Stimulated activated CD4-positive, alpha-beta T cell treated with anti-CD3 and anti-CD28 coated beads, Interleukin-2, amount 100 ng/mL, for 4 hours (primary cell): ENCODE measurements around the gene FEN1.

Source experiments
- DNase-seq: peaks from one replicate; pipeline ENCODE4 v3.0.0-alpha.2; 2020; ENCODE audit warnings: low read depth

The FEN1 gene

DNA sequence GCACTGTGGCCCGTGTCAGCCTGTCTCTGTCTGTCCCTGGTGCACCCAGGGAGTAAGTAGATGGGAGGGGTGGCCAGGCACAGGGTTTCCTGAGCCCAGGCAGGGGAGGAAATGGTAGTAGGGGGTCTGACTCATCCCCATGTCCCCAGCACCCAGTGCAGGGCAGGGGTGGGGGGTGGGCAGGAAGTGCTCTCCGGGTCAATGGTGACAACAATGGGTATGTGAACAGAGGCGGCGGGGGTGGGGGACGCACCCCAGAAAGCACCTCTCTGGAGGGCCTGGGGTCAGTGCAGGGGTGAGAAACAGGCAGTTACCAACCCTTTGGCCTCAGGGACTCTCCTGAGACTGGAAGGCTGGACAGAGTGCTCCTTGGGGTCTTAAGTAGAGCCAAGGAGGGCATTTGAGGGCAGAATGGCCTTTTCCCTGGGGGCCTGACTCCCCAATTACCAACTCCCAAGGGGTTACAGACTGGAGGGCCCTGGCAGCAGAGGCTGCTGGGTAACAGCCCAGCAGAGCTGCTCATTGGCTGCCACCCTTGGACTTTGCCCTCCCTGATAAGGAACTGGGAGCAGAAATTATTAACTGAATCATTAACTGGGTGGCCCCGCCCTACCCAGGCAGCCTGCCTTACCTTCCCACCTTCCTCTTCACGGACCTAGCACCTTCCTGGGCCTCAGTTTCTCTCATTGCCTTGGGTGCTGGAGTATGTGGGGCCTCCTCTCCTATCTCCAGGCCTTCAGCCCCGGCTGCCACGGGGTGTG is 36.1 kb upstream of the FEN1 start:
- DNase-seq, result no peak

DNA sequence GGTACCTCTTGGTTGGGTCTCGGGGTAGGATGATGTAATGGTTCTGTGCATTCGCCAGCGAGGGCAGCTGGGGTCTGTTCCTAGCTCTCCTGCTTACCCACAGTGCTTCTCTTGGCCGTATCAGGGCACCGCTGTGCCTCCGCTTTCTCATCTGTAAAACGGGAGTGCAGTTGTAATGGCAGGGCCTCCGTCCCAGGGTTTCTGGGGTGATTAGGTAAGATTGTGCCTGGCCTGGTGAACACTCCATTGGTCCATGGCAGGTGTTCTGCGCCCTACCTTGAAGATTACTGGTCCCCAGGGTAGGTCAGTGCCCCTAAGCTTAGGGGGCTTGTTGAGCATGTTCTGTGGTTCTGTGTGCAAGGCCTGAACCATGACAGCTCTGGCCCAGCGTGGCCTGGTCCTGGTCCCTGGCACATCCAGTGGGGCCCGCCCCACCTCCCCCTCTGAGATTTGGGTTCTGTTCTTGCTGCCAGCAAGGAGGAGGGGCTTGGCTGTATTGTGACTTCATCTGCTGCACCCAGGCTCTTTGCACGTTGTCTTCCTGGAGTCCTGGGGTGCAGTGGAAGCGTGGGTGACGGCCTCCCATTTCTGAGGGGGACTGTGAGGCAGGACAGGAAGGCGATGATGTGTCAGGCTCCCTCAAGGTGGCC is 35.4 kb upstream of the FEN1 start:
- DNase-seq, result no peak

DNA sequence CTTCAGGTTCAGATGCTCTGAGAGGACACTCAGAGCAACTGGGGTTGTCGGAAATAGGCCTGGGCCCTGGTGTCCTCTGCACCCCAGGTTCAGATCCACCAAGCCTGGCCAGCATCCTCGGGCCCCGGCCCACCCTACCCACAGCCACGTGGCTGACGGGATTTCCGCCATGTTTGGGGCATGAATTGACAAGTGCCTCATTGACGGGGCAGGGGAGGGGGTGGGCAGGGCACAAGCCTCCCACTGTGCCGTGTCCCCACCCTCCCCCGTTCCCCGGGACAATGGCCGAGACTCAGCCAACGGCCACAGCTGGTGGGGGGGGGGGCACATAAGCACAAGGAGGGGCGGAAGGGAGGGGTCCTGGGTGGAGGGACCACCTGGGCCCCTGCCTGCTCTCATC is 31.8 kb upstream of the FEN1 start:
- no peak for DNase-seq

DNA sequence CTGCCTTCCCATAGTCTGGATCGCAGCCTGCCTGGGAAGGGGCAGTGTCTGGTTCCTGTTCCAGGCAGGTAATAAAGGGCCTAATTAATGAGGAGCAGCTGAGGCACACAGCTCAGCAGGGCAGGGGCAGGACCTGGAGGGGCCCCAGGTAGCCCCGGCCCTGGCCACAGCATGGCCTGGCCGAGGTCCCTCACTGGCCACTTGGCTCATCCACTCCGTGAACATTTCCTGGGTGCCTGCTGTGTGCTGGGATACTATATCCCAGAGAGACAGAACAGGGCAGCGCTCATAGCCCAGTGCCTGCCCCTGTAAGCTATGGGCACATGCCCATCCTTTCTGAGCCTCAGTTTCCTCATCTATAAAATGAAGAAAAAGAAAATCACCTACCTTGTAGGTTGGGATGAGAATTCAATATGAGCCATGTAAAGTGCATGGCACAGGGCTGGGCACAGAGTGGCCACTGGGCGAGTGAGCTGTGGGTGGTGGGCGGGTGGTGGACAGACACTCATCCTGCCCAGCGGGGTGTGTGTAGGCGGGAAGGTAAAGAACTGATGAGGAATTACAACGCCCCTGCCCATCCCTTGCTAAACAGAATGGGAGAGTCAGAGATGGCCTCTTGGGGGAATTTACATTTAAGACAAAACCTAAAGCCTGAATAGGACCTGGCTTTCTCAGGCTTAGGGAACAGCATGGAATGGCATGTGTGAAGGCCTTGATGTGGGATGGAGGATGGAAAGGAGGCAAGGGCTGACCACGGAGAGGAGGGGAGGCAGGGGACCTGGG is 31.1 kb upstream of the FEN1 start:
- DNase-seq, result no peak

DNA sequence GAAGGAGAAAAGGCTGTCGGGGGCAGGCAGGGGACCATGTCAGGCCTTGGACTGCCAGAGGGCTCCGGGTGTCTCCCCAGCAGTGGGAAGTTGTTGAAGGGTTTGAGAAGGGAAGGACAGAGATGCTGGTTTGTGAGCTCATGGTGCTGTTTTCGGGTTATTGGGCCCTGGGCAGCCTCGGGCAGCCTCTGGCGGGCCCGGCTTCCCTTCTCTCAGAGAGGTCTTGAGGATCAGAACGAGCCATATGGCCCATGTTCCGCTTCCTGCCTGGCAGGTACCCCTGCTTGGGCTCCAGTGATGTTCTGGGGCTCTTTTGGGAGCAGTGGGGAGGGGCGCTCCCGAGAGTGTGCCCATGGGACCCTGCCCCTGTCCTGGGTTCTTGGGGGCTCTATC is 30.5 kb upstream of the FEN1 start:
- DNase-seq, result no peak

DNA sequence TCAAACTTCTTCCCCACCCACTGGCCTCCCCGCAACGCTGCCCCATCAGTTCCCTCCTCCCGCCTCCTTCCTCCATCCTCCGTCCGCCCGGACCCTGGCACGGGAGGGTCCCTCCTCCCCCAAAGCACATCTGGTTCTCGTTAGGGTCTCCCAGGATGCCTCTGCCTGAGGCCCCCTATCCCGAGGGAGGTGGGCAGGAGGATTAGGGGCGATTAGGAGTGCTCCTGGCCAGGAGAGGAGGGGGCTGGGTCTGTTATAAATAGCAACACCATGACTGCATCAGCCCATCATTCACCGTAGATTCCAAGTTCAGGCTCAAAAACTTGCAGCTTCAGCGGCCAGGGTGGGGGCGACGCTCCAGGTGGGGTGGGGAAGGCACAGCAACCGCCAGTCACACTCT is 29.9 kb upstream of the FEN1 start:
- DNase-seq, result no peak

DNA sequence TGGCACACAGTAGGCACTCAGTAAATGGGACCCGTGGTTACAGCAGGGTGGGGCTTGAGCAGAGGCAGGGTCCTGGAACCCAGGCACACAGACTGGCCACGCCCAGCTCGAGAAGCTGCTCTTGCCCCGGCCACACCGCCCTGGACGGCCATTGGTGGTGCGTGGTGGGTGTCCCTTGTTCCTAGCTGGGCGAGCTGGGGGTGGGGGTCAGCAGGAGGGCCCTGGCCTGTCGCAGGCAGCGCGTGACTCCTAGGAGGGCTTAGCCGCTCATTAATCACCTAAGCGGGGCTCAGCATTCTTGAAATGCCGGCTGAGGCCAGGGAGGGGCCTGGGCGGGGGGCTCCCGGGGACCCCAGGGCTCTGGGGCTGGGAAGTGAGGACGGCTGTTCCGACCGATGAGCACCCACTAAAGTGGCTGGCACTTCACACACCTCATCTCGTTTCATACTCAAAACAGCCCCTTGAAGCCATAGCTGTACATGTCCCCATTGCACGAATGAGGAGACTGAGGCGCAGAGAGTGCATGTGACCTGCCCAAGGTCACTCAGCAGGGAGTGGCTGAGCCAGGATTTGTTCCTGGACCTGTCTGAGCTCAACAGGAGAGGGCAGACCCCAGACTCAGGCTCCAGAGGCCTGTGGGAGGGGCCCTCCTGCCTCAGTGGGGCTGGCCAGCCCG is 28.6 kb upstream of the FEN1 start:
- DNase-seq, result no peak

DNA sequence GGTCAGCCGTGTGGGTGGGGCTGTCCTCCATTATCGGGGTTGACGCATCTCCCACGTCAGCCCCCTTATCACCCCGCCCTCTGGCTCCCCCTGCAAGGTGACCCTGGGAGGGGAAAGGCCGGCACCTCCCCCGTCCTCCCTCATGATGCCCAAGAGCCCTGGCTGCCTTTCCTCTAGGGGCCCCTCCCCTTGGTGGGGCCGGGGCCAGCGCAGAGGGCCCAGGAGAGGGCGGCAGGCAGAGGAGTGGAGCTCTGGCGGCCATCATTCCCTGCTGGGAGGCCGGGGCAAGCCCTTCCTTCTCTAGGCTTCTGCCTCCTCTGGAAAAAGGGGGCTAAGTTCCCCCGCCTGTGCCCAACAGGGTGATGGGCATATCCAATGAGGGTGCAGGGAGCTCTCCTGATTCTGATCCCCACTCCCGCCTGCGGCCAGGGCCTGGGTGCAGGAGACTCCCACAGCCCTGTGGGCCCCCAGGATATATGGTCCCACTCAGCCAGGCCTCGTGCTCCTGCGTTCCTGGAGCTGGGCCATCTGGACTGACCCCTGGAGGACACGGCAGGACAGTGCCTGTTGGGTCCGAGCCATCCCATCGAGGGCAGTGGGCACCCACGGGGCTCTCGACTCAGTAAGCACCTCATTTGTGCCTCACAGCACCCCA is 28.0 kb upstream of the FEN1 start:
- no peak for DNase-seq

DNA sequence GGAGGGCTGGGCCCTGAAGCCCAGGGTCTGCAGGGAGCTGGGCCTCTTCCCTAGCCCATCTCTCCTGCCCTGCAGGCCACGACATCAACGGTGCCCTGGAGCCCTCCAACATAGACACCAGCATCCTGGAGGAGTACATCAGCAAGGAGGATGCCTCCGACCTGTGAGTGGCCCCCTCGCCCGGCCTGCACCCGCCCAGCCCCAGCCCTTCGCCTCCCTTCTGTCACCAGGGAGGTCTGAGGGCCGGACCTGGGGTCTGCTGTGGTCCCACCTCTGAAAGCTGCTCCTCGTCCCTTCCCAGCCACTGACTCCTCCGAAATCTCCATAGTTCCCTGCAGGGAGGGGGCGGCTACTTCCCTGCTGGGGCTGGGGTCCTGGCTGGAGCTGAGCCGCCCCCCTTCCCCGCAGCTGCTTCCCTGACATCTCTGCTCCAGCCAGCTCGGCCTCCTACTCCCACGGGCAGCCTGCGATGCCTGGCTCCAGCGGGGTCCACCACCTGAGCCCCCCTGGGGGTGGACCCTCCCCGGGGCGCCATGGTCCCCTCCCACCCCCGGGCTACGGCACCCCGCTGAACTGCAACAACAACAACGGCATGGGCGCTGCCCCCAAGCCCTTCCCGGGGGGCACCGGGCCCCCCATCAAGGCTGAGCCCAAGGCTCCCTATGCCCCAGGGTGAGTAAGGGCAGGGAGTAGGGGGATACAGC is 27.0 kb upstream of the FEN1 start:
- DNase-seq, result no peak

DNA sequence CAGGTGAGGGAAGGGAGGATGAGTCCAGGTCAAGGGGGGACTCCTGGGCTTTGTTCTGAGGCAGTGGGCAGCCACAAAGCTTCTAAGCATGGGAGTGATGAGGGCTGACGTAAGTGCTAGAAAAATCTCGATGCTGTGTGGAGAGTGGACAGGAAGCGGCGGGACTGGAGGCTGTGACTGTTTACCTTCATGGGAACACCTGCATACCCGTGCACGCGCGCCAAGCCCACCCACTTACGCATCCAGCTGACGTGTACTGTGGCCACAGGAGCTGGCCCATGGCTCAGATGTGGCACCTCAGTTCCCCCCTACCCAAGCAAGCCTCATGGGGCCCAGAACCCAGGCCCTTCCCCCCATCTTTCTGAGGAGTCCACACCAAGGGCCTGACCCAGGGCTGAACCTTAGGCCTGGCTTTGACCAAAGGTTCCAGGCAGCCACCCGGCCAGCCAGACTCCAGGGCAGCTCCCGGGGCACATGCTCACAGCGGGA is 26.3 kb upstream of the FEN1 start:
- DNase-seq, result no peak

DNA sequence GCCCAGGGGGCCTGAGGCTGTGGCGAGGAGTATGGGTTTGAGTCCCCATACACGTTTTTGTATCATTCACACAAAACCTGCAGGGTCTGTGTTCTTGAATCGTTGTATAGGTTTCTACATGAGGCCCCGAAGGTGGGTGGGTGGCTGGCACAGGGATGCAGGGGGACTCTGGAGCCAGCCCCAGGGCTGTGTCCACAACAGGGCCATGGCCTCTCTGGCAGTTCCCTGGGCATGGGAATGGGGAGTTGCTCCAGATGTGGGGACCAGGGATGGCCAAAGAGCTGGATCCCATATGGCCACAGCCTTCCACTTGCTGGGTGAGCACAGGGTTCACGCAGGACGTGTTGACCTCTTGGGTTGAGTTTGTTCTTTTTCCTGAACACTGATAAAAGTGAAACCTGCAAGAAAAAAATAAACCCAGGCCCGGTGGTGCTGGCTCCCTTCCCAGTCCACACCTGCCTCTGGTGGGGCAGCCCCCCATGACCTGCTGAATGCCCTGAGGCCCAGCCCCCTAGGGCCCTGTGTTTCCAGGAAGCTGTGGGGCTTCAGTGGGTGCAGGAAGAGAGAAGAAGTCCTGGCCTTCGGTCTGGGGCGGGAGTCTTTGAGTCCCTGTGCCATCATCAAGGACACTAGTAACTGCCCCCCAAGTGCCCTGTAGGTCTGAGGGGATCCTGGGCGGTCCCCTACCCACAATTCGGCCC is 24.2 kb upstream of the FEN1 start:
- no peak for DNase-seq

DNA sequence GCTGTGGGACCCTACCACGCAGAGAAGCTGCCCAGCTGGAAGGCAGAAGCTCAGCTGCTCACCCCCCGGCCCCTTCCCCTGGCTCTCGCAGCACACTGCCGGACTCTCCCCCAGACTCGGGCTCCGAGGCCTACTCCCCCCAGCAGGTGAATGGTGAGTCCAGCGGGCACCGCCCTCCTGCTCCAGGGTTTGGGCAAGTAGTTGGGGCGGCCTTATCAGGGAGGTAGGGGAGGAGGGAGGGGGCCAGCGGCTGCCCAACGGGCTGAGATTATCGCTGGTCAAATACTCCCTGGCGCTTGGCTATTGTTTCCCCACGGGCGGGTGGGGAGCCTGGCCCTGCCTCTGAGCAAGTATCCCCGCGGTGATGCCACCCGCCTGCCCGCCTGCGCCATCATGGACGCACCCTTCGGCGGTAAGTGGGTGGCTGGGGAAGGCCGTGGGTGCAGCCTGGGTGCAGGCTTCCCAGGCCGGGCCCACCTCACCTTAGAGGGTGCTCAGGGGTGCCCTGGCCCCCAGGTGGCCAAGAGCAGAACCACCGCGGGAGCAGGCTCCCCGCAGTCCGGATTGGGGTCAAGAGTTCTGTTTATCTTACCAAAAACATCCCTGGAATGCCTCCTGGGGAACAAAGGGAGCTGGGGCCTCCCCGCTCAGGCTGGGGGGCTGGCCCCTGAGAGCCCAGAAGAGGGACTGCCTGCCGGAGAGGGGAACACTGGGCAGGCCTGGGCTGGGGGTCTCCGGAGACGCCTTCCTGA is 23.4 kb upstream of the FEN1 start:
- DNase-seq, result no peak

DNA sequence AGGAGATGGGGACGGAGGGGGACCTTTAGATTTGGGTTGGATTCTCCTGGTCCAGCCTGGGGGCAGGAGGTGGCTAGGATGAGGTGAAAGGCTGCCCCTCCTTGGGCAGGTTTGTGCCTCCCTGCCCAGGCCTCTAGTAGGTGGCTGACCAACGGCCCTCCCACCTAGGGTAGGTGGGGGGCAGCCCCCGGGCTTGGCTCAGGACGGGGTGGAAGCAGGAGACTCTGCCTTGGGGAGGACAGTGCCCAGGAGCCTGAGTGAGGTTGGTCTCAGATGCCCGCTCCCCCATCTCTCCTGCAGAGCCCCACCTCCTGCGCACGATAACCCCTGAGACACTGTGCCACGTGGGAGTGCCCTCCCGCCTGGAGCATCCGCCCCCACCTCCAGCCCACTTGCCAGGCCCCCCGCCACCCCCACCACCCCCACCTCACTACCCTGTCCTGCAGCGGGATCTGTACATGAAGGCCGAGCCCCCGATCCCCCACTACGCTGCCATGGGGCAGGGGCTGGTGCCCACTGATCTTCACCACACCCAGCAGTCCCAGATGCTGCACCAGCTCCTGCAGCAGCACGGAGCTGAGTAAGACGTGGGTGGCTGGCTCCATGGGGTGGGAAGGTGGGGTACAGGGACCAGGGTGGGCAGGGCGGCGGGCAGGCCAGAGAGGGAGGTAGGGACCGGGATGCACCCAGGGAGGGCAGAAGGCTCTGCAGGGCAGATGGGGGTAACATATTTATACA is 22.6 kb upstream of the FEN1 start:
- no peak for DNase-seq

DNA sequence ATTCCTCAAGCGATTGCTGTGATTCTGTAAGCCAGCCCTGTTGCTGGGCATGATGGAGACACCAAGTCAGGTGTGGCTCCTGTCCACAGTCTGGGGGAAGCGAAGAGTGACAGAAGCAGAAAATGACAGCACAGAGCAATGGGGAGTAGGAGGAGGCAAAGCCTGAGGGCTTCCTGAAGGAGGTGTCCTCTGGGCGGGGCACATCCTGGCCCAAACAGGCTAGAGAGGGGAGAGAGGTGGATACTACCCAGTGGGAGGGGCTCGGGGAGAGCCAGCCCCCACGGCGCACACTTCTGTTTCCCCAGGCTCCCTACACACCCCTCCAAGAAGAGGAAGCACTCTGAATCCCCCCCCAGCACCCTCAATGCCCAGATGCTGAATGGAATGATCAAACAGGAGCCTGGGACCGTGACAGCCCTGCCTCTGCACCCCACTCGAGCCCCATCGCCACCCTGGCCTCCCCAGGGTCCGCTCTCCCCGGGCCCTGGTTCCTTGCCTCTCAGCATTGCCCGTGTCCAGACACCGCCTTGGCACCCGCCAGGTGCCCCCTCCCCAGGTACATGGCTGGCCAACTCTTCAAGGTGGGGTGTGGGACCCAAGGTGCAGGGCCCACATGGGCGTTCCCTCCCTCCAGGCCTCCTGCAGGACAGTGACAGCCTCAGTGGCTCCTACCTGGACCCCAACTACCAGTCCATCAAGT is 21.4 kb upstream of the FEN1 start:
- DNase-seq, result no peak

DNA sequence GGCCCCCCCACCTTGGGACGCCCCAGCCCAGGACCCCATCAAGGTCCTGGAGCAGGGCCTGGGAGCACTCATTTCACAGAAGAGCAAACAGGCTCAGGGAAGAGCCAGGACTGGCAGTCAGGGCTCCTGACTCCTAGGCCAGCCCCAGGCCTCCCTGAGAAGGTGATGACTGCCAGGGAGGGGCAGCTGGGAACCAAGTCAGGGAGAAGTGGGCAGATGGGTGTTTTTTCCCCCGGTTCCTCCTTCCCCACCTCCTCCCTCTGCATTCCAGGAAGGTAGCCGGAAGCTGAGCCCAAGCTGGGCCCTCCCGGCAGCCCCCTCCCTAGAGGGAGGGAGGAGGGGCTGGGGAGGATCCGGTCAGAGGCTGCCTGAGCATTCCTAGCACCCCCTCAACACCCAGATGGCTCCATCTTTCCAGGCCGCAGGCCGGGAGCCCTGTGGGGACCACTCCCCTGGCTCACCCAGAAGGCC is 20.7 kb upstream of the FEN1 start:
- DNase-seq, result no peak

DNA sequence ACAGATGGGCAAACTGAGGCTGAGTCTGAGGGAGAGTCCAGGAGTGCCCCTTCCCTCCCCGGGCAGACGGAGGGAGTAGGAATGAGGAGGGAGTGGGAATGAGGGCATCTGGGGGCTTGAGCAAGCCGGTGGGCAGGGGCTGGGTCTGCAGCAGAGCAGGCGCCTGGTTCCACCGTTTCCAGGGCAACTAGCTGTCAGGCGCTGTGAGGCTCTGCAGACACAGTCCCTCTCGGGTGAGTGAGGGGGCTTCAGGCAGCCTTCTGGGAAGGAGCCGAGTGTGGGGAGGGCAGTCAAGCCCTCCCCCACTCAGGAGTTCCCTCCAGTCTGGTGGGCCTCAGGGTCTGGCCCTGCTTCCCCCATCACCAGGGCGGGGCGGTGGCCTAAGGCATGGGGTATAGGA is 19.4 kb upstream of the FEN1 start:
- no peak for DNase-seq

DNA sequence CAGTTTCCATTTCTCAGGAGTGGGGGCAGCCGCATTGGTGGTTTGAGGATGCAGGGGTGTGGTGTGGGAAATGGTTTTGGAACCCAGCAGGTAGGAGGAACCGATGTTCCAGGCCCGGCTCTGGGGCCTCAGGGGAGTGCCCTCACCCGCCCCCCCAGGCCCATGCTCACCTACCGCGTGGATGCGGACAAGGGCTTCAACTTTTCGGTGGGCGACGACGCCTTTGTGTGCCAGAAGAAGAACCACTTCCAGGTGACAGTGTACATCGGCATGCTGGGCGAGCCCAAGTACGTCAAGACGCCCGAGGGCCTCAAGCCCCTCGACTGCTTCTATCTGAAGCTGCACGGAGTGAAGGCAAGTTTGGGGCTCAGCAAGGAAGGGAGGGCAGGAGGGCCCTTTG is 18.9 kb upstream of the FEN1 start:
- no peak for DNase-seq

DNA sequence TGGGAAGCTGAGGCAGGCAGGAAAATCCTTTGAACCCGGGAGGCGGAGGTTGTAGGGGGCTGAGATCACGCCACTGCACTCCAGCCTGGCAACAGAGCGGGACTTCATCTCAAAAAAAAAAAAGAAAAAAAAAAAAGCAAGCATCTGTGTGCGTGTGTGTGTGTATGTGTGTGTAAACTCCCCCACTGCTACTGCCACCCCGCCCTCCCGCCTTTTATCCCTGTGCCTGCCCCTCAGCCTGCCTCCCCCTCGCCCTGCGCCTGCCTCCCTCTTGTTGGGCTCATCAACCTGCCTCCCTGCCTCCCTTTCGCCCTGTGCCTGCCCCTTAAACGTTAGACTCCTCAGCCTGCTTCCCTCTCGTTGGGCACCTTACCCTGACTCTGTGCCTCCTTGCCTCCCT is 18.3 kb upstream of the FEN1 start:
- DNase-seq, result no peak

DNA sequence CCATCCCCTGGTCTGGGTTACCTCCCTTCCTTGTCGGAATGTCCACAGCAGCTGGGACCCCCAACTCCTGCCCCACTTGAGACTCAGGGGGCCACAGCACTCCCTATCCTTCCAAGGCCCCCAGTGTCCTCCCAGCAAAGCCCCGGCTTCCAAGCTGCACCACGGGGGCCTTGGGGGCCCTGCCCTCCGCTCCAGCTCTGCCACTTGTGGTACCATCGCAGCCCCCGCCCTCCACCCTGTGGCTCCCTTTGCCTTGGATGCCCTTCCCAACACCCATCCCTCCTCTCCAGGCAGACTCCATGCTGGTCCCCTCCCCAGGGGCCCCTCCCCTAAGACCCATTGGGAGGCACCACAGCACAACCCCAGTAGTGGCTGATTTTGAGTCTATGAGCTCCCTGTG is 17.6 kb upstream of the FEN1 start:
- DNase-seq, result no peak
